ENCODE data around the gene H19. TPM values are rescaled to one million over a fixed set of nuclear protein-coding genes. Genes with fewer than 3 reads are reported as not detected.

Gene H19
- total RNA-seq, 1 donor from 2014 or later: 0.52 TPM

- H3K36me3 ChIP-seq (ENCODE audit: insufficient read depth, low read length): no peaks in the 10 kb centered on the region
- no peaks in the 10 kb centered on the region for H3K27me3 Mint-ChIP-seq (ENCODE audit: low read depth, unreplicated experiment)
Observed at GRCh38 chr11:1964955-1965354, 32.7 kb downstream of the H19 start.

DNA sequence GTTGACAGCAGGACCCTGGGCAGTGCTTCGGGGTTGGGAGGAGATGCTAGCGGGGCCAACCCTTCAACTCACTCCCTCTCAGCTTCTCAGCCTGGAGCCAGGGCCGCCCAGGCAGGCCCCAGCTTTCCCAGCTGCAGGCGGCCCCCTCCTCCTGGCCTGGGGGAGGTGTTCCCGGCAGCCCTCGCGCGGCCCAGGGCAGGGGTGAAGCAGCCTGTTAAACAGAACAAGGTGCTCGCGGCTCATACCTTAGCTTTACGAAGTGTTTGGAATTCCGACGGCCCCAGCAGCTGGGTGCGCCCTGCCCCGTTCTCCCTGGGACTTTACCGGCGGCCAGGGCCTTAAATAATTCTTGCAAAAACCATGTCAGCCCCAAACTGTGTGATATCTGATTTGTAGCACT lies 33.3 kb downstream of the H19 start:
- H3K27ac ChIP-seq (ENCODE audit: low read depth, low read length): no peak overlapping the region
- TF ChIP-seq CTCF (IDR thresholded peaks at IDR 0.05; ENCODE audit: insufficient read depth, low read depth, low read length) (no peak), EZH2 (IDR thresholded peaks at IDR 0.05; ENCODE audit: insufficient read depth, low read length) (no peak)
- Mint-ChIP-seq H3K27ac (ENCODE audit: unreplicated experiment) (no peak overlapping the region), H3K36me3 (ENCODE audit: low read depth, unreplicated experiment) (no peaks in the 10 kb centered on the region), H3K27me3 (ENCODE audit: low read depth, unreplicated experiment) (no peaks in the 10 kb centered on the region), H3K4me1 (ENCODE audit: low read depth, unreplicated experiment) (no peaks in the 10 kb centered on the region), H3K9me3 (ENCODE audit: unreplicated experiment) (no peaks in the 10 kb centered on the region), H3K4me3 (ENCODE audit: unreplicated experiment) (no peak overlapping the region)
- H3K4me2 ChIP-seq (ENCODE audit: low read length): no peak overlapping the region
- H3K36me3 ChIP-seq (ENCODE audit: insufficient read depth, low read length): no peaks in the 10 kb centered on the region
- no peaks in the 10 kb centered on the region for H4K20me1 ChIP-seq (ENCODE audit: insufficient read depth, low read length)
- H3K9ac ChIP-seq (ENCODE audit: low read length): no peak overlapping the region
- no peaks in the 10 kb centered on the region for H3K4me1 ChIP-seq (ENCODE audit: insufficient read depth, low read length)
- H3K27me3 ChIP-seq (ENCODE audit: insufficient read depth, low read length): no peaks in the 10 kb centered on the region
- H2AFZ ChIP-seq (ENCODE audit: low read depth, low read length): no peak overlapping the region
- no peaks in the 10 kb centered on the region for H3K9me3 ChIP-seq (ENCODE audit: insufficient read depth, low read depth, low read length)
- H3K4me3 ChIP-seq (ENCODE audit: insufficient read depth, low read depth, low read length): no peak overlapping the region
- DNase-seq (ENCODE audit: low read depth): no peak
- H3K79me2 ChIP-seq (ENCODE audit: insufficient read depth, low read length): no peaks in the 10 kb centered on the region
- FAIRE-seq: no peak

More at GRCh38 chr11:1964955-1965354, 32.7 kb downstream of the H19 start:
- Mint-ChIP-seq H3K27ac (ENCODE audit: unreplicated experiment) (no peak overlapping the region), H3K4me3 (ENCODE audit: unreplicated experiment) (no peak overlapping the region), H3K36me3 (ENCODE audit: low read depth, unreplicated experiment) (no peaks in the 10 kb centered on the region), H3K4me1 (ENCODE audit: low read depth, unreplicated experiment) (no peaks in the 10 kb centered on the region), H3K9me3 (ENCODE audit: unreplicated experiment) (no peaks in the 10 kb centered on the region)
- FAIRE-seq (no peak), DNase-seq (ENCODE audit: low read depth) (no peak)
- no peaks in the 10 kb centered on the region for H3K27me3 ChIP-seq (ENCODE audit: insufficient read depth, low read length)
- H3K4me2 ChIP-seq (ENCODE audit: low read length): no peak overlapping the region
- H3K4me1 ChIP-seq (ENCODE audit: insufficient read depth, low read length): no peaks in the 10 kb centered on the region
- no peaks in the 10 kb centered on the region for H4K20me1 ChIP-seq (ENCODE audit: insufficient read depth, low read length)
- no peaks in the 10 kb centered on the region for H3K9me3 ChIP-seq (ENCODE audit: insufficient read depth, low read depth, low read length)
- H2AFZ ChIP-seq (ENCODE audit: low read depth, low read length): no peak overlapping the region
- H3K4me3 ChIP-seq (ENCODE audit: insufficient read depth, low read depth, low read length): no peak overlapping the region
- H3K79me2 ChIP-seq (ENCODE audit: insufficient read depth, low read length): no peaks in the 10 kb centered on the region
- H3K27ac ChIP-seq (ENCODE audit: low read depth, low read length): no peak overlapping the region
- no peak overlapping the region for H3K9ac ChIP-seq (ENCODE audit: low read length)
- TF ChIP-seq EZH2 (IDR thresholded peaks at IDR 0.05; ENCODE audit: insufficient read depth, low read length) (no peak), CTCF (IDR thresholded peaks at IDR 0.05; ENCODE audit: insufficient read depth, low read depth, low read length) (no peak)

DNA sequence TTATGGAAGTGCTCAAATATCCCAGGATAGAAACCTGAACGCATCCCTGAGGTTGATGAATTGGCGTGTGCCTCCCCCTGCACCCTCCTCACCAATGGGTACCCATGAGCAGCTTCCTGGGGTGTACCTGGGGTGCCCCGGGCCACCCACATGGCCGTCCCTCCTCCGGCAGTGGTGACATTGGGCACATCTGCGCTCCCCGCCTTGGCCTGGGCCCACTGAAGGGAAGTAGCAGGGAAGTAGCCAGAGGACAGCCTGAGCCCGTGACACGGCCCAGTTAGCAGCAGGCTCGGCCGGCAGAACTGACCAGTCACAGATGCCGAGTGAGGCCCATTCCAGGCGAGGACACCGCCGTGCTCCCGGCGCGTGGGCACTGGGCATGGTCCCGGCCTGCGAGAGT lies 33.8 kb downstream of the H19 start:
- FAIRE-seq (no peak), DNase-seq (ENCODE audit: low read depth) (no peak)
- Histone ChIP-seq H4K20me1 (ENCODE audit: insufficient read depth, low read length) (no peaks in the 10 kb centered on the region), H3K4me1 (ENCODE audit: insufficient read depth, low read length) (no peaks in the 10 kb centered on the region), H3K27me3 (ENCODE audit: insufficient read depth, low read length) (no peaks in the 10 kb centered on the region), H2AFZ (ENCODE audit: low read depth, low read length) (no peak overlapping the region), H3K79me2 (ENCODE audit: insufficient read depth, low read length) (no peaks in the 10 kb centered on the region), H3K36me3 (ENCODE audit: insufficient read depth, low read length) (no peaks in the 10 kb centered on the region), H3K9me3 (ENCODE audit: insufficient read depth, low read depth, low read length) (no peaks in the 10 kb centered on the region), H3K4me2 (ENCODE audit: low read length) (no peak overlapping the region), H3K27ac (ENCODE audit: low read depth, low read length) (no peak overlapping the region), H3K4me3 (ENCODE audit: insufficient read depth, low read depth, low read length) (no peak overlapping the region), H3K9ac (ENCODE audit: low read length) (no peak overlapping the region)
- H3K9me3 Mint-ChIP-seq (ENCODE audit: unreplicated experiment): no peaks in the 10 kb centered on the region
- H3K27me3 Mint-ChIP-seq (ENCODE audit: low read depth, unreplicated experiment): no peaks in the 10 kb centered on the region
- no peak overlapping the region for H3K4me3 Mint-ChIP-seq (ENCODE audit: unreplicated experiment)
- TF ChIP-seq CTCF (IDR thresholded peaks at IDR 0.05; ENCODE audit: insufficient read depth, low read depth, low read length) (no peak), EZH2 (IDR thresholded peaks at IDR 0.05; ENCODE audit: insufficient read depth, low read length) (no peak)
- no peaks in the 10 kb centered on the region for H3K36me3 Mint-ChIP-seq (ENCODE audit: low read depth, unreplicated experiment)
- H3K27ac Mint-ChIP-seq (ENCODE audit: unreplicated experiment): no peak overlapping the region
- H3K4me1 Mint-ChIP-seq (ENCODE audit: low read depth, unreplicated experiment): no peaks in the 10 kb centered on the region
